Activated T-cell treated with anti-CD3 and anti-CD28 coated beads, Interleukin-2, amount 50 U/mL, for 24 hours (primary cell): Measurements from ENCODE around the gene CARD19.

ENCODE experiments used
- DNase-seq: peaks from one replicate; pipeline ENCODE4 v3.0.0-alpha.2; 2020
- H3K27ac Mint-ChIP-seq: 2 replicates; pipeline ENCODE4 v1.8.0; 2020; ENCODE audit warnings: mild to moderate bottlenecking, mixed read lengths
- H3K27me3 Mint-ChIP-seq: 2 replicates; pipeline ENCODE4 v1.8.0; 2020; ENCODE audit warnings: mixed read lengths
- H3K36me3 Mint-ChIP-seq: 2 replicates; pipeline ENCODE4 v1.8.0; 2020; ENCODE audit warnings: low read depth, mixed read lengths
- H3K4me1 Mint-ChIP-seq: 2 replicates; pipeline ENCODE4 v1.8.0; 2020; ENCODE audit warnings: low read depth, mixed read lengths
- H3K4me3 Mint-ChIP-seq: 2 replicates; pipeline ENCODE4 v1.8.0; 2020; ENCODE audit warnings: mild to moderate bottlenecking, moderate library complexity, mixed read lengths
- H3K9me3 Mint-ChIP-seq: 2 replicates; pipeline ENCODE4 v1.8.0; 2020; ENCODE audit warnings: mixed read lengths

CARD19 gene

GRCh38 chr9:93124793-93125192 is 28.8 kb downstream of the CARD19 start:
- no peak for DNase-seq
- Mint-ChIP-seq H3K36me3 (peaks cover 73% of the 10 kb centered on the region), H3K9me3 (no peaks in the 10 kb centered on the region), H3K4me1 (peaks cover 51% of the 10 kb centered on the region), H3K27me3 (no peaks in the 10 kb centered on the region), H3K4me3 (no peak overlapping the region), H3K27ac (no peak overlapping the region)

DNA sequence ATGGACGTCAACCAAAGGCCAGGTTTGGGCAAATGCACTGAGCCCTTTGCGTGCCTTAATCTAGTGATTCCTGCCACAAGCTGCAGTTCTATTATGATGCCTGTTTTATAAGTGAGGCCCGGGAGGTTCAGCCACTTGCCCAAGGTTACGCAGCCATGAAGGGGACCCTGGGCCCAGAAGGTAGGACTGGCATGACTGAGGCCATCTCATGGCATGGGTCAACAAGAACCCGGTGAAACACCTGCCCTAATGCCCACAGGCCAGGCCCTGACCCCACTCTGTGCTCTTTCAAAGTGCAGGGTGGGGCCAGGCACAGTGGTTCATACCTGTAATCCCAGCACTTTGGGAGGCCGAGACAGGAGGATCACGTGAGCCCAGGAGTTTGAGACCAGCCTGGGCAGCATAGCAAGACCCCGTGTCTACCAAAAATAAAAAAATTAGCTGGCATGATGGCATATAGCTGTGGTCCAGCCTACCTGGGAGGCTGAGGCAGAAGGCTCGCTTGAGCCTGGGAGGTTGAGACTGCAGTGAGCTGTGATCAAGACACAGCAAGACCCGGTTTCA is 29.4 kb downstream of the CARD19 start:
- peaks cover 50% of the 10 kb centered on the region for H3K4me1 Mint-ChIP-seq
- no peaks in the 10 kb centered on the region for H3K27me3 Mint-ChIP-seq
- no peak overlapping the region for H3K4me3 Mint-ChIP-seq
- no peak for DNase-seq
- no peaks in the 10 kb centered on the region for H3K9me3 Mint-ChIP-seq
- peak overlapping the region; percentile 90 for H3K27ac Mint-ChIP-seq
- peaks cover 69% of the 10 kb centered on the region for H3K36me3 Mint-ChIP-seq

DNA sequence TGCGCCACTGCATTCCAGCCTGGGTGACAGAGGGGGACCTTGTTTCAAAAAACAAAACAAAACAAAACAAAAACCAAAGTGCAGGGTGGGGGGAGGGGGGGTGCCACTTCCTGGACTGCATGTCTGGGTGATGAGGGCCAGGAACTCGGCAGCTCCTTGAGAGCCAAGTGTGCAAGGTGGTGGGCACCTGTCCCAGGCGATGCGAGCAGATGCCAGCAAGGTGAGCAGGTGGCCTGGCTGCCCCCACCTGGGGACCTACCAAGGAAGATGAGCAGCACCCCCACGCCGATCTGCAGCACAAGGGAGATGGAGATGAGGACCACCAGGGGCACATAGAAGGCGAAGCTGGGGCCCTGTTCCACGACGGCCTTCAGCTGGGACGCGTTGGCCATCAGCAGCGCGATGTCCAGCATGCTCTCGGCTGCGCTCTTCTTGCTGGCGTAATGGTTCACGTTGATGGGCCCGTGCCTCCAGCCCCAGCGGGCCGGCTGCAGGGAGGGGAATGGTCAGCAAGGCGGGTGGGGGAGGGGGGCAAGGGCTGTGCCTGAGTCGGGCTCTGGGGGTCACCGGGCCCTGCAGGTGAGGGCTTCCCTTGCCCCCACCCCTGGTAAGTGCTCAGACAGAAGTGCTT is 30.2 kb downstream of the CARD19 start:
- Mint-ChIP-seq H3K36me3 (peaks cover 72% of the 10 kb centered on the region), H3K9me3 (no peaks in the 10 kb centered on the region), H3K4me1 (peaks cover 58% of the 10 kb centered on the region), H3K27ac (peak overlapping the region; percentile 90), H3K27me3 (no peaks in the 10 kb centered on the region), H3K4me3 (no peak overlapping the region)
- no peak for DNase-seq

GRCh38 chr9:93126825-93127368 is 30.9 kb downstream of the CARD19 start:
- DNase-seq: no peak
- H3K4me3 Mint-ChIP-seq: peak overlapping the region; percentile 23
- H3K36me3 Mint-ChIP-seq: peaks cover 69% of the 10 kb centered on the region
- peak overlapping the region; percentile 90 for H3K27ac Mint-ChIP-seq
- no peaks in the 10 kb centered on the region for H3K27me3 Mint-ChIP-seq
- no peaks in the 10 kb centered on the region for H3K9me3 Mint-ChIP-seq
- peaks cover 64% of the 10 kb centered on the region for H3K4me1 Mint-ChIP-seq

- Mint-ChIP-seq H3K27me3 (no peaks in the 10 kb centered on the region), H3K4me1 (peaks cover 70% of the 10 kb centered on the region), H3K36me3 (peaks cover 68% of the 10 kb centered on the region), H3K9me3 (no peaks in the 10 kb centered on the region), H3K4me3 (peak overlapping the region; percentile 23), H3K27ac (peak overlapping the region; percentile 90)
- no peak for DNase-seq
Measured at GRCh38 chr9:93127395-93127911, 31.4 kb downstream of the CARD19 start.

DNA sequence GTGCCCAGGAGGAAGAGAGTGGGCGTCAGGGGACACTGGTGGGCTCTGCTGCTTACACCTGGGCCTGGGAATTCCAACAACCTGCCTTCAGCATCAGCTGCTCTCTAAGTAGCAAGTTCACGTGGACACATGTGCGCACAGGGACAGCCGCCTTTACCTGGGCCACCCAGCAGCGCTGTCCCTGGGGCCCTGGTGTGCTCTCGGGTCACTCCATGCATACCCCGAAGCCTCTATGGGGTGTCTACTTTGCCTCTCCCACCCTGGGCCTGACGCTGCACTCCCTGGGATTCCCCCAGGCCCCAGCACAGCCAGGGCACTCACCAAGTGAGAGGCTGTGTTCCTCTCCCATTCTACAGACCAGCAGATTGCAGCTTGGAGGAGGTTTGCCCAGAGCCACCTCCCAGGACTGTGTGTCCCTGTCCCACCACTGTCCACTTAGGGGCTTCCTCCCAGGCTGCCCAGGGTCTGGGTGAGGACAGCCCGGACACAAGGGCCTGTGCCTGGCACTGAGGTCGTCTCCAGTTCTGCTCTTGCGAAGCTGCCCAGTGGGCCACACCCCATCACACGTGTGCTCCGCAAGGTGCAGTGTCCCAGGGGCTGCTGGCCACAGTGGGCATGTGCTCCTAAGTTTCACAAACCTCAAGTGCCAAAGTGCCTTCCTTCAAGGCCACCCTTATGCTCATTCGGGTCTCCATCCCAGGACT is 32.1 kb downstream of the CARD19 start:
- Mint-ChIP-seq H3K27me3 (no peaks in the 10 kb centered on the region), H3K4me1 (peaks cover 77% of the 10 kb centered on the region), H3K9me3 (no peaks in the 10 kb centered on the region), H3K4me3 (no peak overlapping the region), H3K36me3 (peaks cover 67% of the 10 kb centered on the region), H3K27ac (peak overlapping the region; percentile 90)
- no peak for DNase-seq

GRCh38 chr9:93128715-93129224 is 32.8 kb downstream of the CARD19 start:
- Mint-ChIP-seq H3K9me3 (no peaks in the 10 kb centered on the region), H3K27ac (peak overlapping the region; percentile 90), H3K4me3 (no peak overlapping the region), H3K36me3 (peaks cover 66% of the 10 kb centered on the region), H3K27me3 (no peaks in the 10 kb centered on the region), H3K4me1 (peaks cover 79% of the 10 kb centered on the region)
- no peak for DNase-seq

- no peak overlapping the region for H3K4me3 Mint-ChIP-seq
- no peak overlapping the region for H3K27ac Mint-ChIP-seq
- no peak for DNase-seq
- H3K27me3 Mint-ChIP-seq: no peaks in the 10 kb centered on the region
- peaks cover 79% of the 10 kb centered on the region for H3K4me1 Mint-ChIP-seq
- H3K36me3 Mint-ChIP-seq: peaks cover 61% of the 10 kb centered on the region
- no peaks in the 10 kb centered on the region for H3K9me3 Mint-ChIP-seq
Measured at GRCh38 chr9:93129286-93129685, 33.3 kb downstream of the CARD19 start.

DNA sequence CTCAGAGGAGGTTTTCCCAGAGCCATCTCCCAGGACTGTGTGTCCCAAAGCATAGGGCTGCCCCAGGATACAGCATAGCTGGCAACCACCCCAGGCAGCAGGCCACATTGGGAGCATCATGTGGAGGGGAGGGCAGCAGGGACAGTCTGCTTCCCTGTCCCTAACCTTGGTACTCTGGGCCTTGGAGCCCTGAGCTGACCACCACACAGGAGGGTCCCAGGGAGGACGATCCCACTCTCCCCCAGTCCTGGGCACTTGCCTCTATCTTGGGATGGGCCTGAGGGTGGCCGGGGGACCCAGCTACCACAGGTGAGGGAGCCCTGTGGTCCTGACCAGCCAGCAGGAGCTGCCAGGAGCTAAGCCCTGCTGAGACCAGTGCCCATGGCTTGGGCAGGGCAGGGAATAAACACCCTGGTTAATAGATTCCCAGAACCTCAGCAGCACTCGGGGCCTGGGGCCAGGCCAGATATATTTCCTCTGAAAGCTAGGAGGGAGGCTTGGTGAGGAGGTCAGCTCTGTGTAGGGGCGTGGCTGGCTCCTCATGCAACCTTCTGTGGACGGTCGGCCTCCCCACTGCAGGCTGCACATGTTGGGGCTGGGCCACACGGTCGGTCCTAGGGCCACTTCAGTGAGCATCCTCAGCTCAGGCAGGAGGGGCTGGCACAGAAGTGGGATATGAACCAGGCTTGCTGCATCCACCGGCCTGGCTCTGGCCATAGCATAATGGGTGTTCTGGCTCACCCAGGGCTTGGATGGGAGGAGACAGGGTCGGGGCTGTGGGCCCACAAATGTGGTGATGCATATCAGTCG is 33.9 kb downstream of the CARD19 start:
- peak overlapping the region; percentile 92 for H3K27ac Mint-ChIP-seq
- H3K36me3 Mint-ChIP-seq: peaks cover 55% of the 10 kb centered on the region
- H3K9me3 Mint-ChIP-seq: no peaks in the 10 kb centered on the region
- H3K4me3 Mint-ChIP-seq: no peak overlapping the region
- DNase-seq: no peak
- H3K27me3 Mint-ChIP-seq: no peaks in the 10 kb centered on the region
- H3K4me1 Mint-ChIP-seq: peaks cover 80% of the 10 kb centered on the region

- H3K9me3 Mint-ChIP-seq: no peaks in the 10 kb centered on the region
- H3K27ac Mint-ChIP-seq: peak overlapping the region; percentile 92
- no peaks in the 10 kb centered on the region for H3K27me3 Mint-ChIP-seq
- H3K4me1 Mint-ChIP-seq: peaks cover 79% of the 10 kb centered on the region
- DNase-seq: no peak
- H3K4me3 Mint-ChIP-seq: peak overlapping the region; percentile 93
- peaks cover 44% of the 10 kb centered on the region for H3K36me3 Mint-ChIP-seq
Measured at GRCh38 chr9:93130861-93131481, 35.0 kb downstream of the CARD19 start.

GRCh38 chr9:93131599-93132286 is 35.7 kb downstream of the CARD19 start:
- Mint-ChIP-seq H3K9me3 (no peaks in the 10 kb centered on the region), H3K4me3 (peak overlapping the region; percentile 93), H3K4me1 (peaks cover 76% of the 10 kb centered on the region), H3K36me3 (peaks cover 39% of the 10 kb centered on the region), H3K27me3 (no peaks in the 10 kb centered on the region), H3K27ac (peak overlapping the region; percentile 92)
- DNase-seq: no peak

DNA sequence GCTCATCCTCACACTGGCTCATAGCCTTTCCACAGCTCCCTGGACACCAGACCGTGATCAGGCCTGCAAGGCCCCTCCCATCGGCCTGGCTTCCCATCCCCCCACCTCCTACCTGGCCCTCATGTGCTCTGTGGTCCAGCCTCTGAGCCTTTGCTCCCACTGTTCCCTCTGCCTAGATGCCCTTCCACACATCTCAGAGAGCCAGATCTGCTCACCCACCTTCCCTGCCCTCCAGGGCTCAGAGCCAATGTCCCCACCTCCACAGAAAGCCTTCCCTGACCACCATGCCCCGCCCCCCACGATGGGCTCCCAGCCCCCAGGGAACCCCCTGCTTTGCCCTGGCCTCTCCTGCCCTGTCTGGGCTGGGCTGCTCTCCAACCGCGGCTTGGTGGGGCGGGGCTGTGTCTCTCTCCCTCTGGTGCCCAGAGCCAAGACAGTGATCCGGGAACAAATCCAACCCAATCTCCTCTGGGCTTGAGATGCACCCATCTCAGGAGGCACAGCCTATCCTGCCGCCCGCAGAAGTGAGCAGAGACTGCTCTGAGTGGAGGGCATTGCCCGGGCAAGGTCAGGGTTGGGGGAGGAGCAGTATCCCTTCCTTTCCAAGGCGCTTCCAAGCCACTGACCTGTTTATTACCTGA is 36.4 kb downstream of the CARD19 start:
- Mint-ChIP-seq H3K27ac (peak overlapping the region; percentile 92), H3K4me1 (peaks cover 74% of the 10 kb centered on the region), H3K9me3 (no peaks in the 10 kb centered on the region), H3K36me3 (peaks cover 35% of the 10 kb centered on the region), H3K27me3 (no peaks in the 10 kb centered on the region), H3K4me3 (peak overlapping the region; percentile 93)
- no peak for DNase-seq
